ENCODE data around the gene ATP11A. TPM values are rescaled to one million over a fixed set of nuclear protein-coding genes. Genes with fewer than 3 reads are reported as not detected.

The ATP11A gene
- total and polyA plus RNA-seq, 2 experiments from 2014 or later = 12.3 to 52.6 TPM

GRCh38 chr13:112795277-112795676 lies 105.4 kb downstream of the ATP11A start:
- peaks cover 3% of the 10 kb centered on the region; the same call in 2 of the 3 replicates for H3K9me3 Mint-ChIP-seq

More at GRCh38 chr13:112795277-112795676, 105.4 kb downstream of the ATP11A start:
- Histone ChIP-seq H3F3A (replicated peaks; ENCODE audit: low read depth) (no peaks in the 10 kb centered on the region), H3K4me3 (no peak overlapping the region), H3K36me3 (ENCODE audit: insufficient read depth) (no peaks in the 10 kb centered on the region), H3K9me2 (ENCODE audit: insufficient read depth) (no peaks in the 10 kb centered on the region), H3K4me1 (ENCODE audit: insufficient read depth) (peaks cover 14% of the 10 kb centered on the region; the same call in 1 of the 2 replicates), H4K20me1 (replicated peaks; ENCODE audit: insufficient read depth) (no peaks in the 10 kb centered on the region), H3K79me2 (replicated peaks; ENCODE audit: insufficient read depth) (0 out of 2 replicates have a peak, but pooled peaks cover 8% of the 10 kb centered on the region), H3K27ac (ENCODE audit: low read depth) (no peak overlapping the region), H2AFZ (no peak overlapping the region), H3K4me2 (no peak overlapping the region), H3K27me3 (ENCODE audit: insufficient read depth) (no peaks in the 10 kb centered on the region)
- Mint-ChIP-seq H3K27ac (no peak overlapping the region), H3K4me3 (no peak overlapping the region), H3K4me1 (peaks cover 26% of the 10 kb centered on the region), H3K27me3 (ENCODE audit: insufficient read depth, low read depth, poor library complexity) (peaks cover 2% of the 10 kb centered on the region), H3K36me3 (ENCODE audit: low read depth) (peaks cover 57% of the 10 kb centered on the region)
- ATAC-seq (no peak), DNase-seq (ENCODE audit: low spot score) (no peak)
- TF ChIP-seq ZNF114 (CRISPR knock-in tag; IDR thresholded peaks at IDR 0.05) (no peak), REST (IDR thresholded peaks at IDR 0.05; ENCODE audit: unreplicated experiment) (no peak), NANOG (IDR thresholded peaks at IDR 0.05; ENCODE audit: borderline replicate concordance) (no peak), EZH2 (IDR thresholded peaks at IDR 0.05; ENCODE audit: low read depth, unreplicated experiment) (no peak)
- TF ChIP-seq, protein P1, sequence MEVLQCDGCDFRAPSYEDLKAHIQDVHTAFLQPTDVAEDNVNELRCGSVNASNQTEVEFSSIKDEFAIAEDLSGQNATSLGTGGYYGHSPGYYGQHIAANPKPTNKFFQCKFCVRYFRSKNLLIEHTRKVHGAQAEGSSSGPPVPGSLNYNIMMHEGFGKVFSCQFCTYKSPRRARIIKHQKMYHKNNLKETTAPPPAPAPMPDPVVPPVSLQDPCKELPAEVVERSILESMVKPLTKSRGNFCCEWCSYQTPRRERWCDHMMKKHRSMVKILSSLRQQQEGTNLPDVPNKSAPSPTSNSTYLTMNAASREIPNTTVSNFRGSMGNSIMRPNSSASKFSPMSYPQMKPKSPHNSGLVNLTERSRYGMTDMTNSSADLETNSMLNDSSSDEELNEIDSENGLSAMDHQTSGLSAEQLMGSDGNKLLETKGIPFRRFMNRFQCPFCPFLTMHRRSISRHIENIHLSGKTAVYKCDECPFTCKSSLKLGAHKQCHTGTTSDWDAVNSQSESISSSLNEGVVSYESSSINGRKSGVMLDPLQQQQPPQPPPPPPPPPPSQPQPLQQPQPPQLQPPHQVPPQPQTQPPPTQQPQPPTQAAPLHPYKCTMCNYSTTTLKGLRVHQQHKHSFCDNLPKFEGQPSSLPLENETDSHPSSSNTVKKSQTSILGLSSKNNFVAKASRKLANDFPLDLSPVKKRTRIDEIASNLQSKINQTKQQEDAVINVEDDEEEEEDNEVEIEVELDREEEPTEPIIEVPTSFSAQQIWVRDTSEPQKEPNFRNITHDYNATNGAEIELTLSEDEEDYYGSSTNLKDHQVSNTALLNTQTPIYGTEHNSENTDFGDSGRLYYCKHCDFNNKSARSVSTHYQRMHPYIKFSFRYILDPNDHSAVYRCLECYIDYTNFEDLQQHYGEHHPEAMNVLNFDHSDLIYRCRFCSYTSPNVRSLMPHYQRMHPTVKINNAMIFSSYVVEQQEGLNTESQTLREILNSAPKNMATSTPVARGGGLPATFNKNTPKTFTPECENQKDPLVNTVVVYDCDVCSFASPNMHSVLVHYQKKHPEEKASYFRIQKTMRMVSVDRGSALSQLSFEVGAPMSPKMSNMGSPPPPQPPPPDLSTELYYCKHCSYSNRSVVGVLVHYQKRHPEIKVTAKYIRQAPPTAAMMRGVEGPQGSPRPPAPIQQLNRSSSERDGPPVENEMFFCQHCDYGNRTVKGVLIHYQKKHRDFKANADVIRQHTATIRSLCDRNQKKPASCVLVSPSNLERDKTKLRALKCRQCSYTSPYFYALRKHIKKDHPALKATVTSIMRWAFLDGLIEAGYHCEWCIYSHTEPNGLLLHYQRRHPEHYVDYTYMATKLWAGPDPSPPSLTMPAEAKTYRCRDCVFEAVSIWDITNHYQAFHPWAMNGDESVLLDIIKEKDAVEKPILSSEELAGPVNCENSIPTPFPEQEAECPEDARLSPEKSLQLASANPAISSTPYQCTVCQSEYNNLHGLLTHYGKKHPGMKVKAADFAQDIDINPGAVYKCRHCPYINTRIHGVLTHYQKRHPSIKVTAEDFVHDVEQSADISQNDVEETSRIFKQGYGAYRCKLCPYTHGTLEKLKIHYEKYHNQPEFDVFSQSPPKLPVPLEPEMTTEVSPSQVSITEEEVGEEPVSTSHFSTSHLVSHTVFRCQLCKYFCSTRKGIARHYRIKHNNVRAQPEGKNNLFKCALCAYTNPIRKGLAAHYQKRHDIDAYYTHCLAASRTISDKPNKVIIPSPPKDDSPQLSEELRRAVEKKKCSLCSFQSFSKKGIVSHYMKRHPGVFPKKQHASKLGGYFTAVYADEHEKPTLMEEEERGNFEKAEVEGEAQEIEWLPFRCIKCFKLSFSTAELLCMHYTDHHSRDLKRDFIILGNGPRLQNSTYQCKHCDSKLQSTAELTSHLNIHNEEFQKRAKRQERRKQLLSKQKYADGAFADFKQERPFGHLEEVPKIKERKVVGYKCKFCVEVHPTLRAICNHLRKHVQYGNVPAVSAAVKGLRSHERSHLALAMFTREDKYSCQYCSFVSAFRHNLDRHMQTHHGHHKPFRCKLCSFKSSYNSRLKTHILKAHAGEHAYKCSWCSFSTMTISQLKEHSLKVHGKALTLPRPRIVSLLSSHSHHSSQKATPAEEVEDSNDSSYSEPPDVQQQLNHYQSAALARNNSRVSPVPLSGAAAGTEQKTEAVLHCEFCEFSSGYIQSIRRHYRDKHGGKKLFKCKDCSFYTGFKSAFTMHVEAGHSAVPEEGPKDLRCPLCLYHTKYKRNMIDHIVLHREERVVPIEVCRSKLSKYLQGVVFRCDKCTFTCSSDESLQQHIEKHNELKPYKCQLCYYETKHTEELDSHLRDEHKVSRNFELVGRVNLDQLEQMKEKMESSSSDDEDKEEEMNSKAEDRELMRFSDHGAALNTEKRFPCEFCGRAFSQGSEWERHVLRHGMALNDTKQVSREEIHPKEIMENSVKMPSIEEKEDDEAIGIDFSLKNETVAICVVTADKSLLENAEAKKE (CRISPR knock-in tag; IDR thresholded peaks at IDR 0.05) = no peak

All from GM23338 (cell line).